ENCODE results near the gene PRKCA.

PRKCA gene

DNA sequence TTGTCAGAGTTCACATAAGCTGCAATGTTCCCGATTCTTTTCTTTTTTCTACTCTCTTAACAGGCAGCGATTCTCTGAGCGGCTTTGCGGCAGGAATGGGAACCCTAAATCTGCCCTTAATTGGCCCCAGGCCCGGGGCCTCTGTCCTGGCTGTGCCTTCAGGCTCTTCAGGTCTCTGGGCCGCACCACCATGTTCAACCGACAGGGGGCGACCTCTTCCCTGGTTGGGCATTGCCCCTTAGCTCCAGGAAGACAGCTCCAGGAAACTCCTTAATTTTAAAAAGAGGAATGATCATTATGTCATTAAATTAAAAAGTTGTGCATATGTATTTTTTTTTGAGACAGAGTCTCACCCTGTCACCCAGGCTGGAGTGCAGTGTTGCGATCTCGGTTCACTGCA is 552.8 kb downstream of the PRKCA start:
- DNase-seq (ENCODE audit: low read depth, low spot score) = peak; percentile 9

GRCh38 chr17:66858226-66859083 is 556.0 kb downstream of the PRKCA start:
- DNase-seq (ENCODE audit: low read depth, low spot score) = no peak

- no peak for DNase-seq (ENCODE audit: low read depth, low spot score)
Measured at GRCh38 chr17:66859353-66859752, 556.9 kb downstream of the PRKCA start.

DNA sequence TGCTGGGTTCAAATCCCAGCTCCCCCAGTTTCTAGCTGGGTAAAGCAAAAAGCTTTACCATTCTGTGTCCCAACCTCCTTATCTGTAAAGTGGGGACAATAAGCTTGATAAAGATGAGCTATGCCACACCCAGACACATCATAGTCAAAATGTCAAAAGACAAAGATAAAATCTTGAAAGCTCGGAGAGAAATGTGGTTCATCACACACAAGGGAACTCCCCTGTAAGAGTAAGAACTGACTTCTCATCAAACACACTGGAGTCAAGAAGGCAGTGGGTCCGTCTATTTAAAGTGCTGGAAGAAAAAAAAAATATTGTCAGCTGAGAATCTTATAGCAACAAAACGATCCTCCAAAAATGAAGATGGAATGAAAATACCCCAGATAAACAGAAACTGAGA is 557.8 kb downstream of the PRKCA start:
- no peak for DNase-seq (ENCODE audit: low read depth, low spot score)
